ENCODE results near the gene ZMYND19.

- TF ChIP-seq REST (IDR thresholded peaks at IDR 0.05; ENCODE audit: insufficient replicate concordance, low read depth) (no peak), CTCF (IDR thresholded peaks at IDR 0.05; ENCODE audit: insufficient read depth, low read length) (no peak), POLR2AphosphoS5 (IDR thresholded peaks at IDR 0.05; ENCODE audit: low read depth) (no peak)
Measured at GRCh38 chr9:137593176-137593575, 2.9 kb upstream of the ZMYND19 start.
